CD4-positive, alpha-beta T cell treated with Interferon alpha-2 for 1 hour (primary cell): ENCODE results near the gene TMEM183A.
"Not testable (repeated sequence)": the region's sequence is repeated elsewhere in the genome, so short reads cannot be mapped to it uniquely, and the experiment has no call there.

Source experiments
- DNase-seq, 2 donors: peaks; one replicate each; pipeline ENCODE4 v3.0.0-alpha.2; 2020 to 2022

Gene TMEM183A

DNA sequence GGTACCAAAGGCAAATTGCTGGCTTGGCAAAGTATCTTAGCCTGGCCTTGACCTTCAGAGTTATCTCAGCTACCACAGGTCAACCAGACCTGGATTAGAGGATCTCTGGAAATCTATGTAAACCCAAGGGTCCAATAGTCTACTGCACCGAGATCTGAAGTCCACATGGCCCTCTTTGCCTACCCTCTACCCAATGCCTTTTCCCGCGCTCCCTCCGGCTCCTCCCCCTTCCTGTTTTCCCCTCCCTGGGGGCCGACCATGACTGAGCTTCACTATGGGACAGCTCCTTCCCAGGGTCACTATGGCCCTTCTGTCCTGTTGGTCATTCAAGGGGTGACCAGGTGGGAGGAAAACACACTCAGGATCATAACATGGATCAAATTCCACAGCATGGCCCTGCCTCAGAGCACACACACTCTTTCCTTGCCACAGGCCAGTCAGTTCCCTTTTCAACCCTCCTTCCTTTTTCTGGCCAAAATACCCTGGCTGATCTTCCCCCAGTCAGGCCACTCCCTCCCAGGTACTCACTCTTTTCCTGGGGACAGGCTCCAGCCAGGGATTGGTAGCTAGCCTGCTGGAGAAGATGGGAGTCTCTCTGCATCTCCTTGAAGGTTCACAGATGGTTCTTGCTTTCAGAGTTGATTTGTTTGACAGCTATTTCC, 19.1 kb upstream of the TMEM183A start:
- no peak for DNase-seq

- no peak for DNase-seq
Measured at GRCh38 chr1:202989879-202990278, 17.3 kb upstream of the TMEM183A start.

- no peak for DNase-seq
Measured at GRCh38 chr1:202991112-202991511, 16.1 kb upstream of the TMEM183A start.

DNA sequence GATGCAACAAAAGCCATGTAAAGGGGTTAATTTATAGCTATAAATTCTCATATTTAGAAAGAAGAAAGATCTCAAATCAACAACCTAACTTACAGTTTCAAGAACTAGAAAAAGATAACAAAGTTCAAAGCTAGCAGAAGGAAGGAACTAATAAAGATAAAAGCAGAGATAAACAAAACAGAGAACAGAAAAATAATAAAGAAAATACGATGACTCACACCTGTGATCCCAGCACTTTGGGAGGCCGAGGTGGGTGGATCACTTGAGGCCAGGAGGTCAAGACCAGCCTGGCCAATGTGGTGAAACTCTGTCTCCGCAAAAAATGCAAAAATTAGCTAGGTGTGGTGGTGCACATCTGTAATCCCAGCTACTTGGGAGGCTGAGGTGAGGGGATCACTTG, 12.4 kb upstream of the TMEM183A start:
- no peak for DNase-seq

GRCh38 chr1:202998836-202999750, 8.1 kb upstream of the TMEM183A start:
- peak; percentile 58 to 77 for DNase-seq

- DNase-seq, result no peak
Measured at GRCh38 chr1:203000217-203000944, 6.8 kb upstream of the TMEM183A start.

DNA sequence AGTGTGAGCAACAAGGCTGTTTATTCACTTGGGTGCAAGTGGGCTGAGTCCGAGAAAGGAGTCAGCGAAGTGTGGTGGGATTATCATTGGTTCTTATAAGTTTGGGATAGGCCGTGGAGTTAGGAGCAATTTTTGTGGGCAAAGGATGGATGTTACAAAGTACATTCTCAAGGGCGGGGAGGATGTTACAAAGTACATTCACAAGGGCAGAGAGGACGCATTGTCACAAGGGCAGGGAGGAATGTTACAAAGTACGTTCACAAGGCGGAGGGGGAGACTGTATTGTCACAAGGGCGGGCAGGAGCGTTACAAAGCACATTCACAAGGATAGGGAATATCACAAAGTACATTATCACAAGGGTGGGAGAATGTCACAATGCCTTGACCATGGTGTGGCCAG, 5.2 kb upstream of the TMEM183A start:
- no peak for DNase-seq

DNA sequence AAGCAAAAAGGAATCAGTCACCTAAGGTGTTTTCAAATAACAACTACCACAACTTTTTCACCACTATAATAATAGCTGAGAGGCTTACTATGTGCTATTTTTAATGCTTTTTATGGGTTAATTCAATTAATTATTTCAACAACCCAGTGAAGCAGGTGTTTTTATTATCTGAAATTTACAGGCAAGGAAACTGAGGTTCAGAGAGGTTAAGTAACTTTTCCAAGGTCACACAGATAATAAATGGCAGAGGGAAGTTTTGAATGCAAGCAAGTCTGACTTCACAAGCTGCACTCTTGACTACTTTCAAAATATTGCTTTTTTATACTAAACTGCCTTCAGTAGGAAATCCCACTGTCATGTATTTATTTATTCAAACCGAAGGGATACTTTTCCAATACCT, 4.2 kb upstream of the TMEM183A start:
- DNase-seq, result no peak

GRCh38 chr1:203005395-203006142, 1.6 kb upstream of the TMEM183A start:
- not testable (repeated sequence) for DNase-seq

DNA sequence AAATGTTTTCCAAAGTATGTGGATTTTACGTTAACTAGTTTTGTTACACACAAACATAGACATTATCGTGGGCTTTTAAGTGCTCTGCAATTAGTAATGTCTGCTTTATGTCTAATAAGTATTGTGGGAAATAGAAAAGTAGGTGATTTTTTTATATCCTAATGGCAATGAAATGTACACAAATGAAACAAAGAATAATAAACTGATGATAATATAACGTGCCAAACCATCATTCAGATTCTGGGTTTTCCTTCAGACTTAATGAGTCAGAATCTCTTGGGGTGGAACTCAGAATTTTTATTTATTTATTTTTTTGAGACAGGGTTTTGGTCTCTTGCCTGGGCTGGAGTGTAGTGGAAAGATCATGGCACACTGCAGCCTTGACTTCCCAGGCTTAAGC, 2.0 kb downstream of the TMEM183A start:
- no peak for DNase-seq

GRCh38 chr1:203011582-203011981, 4.4 kb downstream of the TMEM183A start:
- no peak for DNase-seq

GRCh38 chr1:203017061-203017460, 9.9 kb downstream of the TMEM183A start:
- no peak for DNase-seq

- DNase-seq, result no peak
Measured at GRCh38 chr1:203017692-203018091, 10.5 kb downstream of the TMEM183A start.

DNA sequence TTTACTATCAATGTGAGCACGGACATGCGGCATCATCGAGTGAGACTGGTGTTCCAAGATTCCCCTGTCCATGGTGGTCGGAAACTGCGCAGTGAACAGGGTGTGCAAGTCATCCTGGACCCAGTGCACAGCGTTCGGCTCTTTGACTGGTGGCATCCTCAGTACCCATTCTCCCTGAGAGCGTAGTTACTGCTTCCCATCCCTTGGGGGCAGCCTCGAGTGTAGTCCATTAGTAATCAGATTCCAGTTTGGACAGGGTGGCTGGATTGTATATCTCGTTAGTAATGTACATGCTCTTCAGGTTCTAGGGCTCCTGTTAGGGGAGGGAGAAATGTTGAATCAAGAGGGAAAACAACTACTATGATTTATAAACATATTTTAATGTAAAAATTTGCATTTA, 15.7 kb downstream of the TMEM183A start:
- not testable (repeated sequence) for DNase-seq

DNA sequence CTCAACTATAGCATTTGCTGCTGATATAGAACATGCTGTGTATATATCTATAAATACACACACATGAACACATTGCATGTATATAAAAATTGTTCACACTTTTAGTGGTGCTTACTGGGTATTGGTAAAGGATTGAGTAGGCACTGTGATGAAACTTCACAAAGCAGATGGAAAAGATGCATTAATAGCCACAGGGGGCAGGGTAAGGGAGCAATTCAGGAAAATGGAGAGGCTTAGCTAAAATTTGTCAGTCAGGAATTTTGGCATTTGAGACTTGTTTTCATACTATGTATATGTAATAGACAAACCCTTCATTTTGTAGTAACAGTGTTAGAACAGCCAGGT, 18.5 kb downstream of the TMEM183A start:
- no peak for DNase-seq

- DNase-seq, result peak; percentile 86 to 92
Measured at GRCh38 chr1:203026031-203026665, 19.0 kb downstream of the TMEM183A start, which contains the start of gene PPFIA4. Gene PPFIA4 (plus strand): TSS chr1:203026491. CDS start chr1:203039009, 12,518 bp downstream.

DNA sequence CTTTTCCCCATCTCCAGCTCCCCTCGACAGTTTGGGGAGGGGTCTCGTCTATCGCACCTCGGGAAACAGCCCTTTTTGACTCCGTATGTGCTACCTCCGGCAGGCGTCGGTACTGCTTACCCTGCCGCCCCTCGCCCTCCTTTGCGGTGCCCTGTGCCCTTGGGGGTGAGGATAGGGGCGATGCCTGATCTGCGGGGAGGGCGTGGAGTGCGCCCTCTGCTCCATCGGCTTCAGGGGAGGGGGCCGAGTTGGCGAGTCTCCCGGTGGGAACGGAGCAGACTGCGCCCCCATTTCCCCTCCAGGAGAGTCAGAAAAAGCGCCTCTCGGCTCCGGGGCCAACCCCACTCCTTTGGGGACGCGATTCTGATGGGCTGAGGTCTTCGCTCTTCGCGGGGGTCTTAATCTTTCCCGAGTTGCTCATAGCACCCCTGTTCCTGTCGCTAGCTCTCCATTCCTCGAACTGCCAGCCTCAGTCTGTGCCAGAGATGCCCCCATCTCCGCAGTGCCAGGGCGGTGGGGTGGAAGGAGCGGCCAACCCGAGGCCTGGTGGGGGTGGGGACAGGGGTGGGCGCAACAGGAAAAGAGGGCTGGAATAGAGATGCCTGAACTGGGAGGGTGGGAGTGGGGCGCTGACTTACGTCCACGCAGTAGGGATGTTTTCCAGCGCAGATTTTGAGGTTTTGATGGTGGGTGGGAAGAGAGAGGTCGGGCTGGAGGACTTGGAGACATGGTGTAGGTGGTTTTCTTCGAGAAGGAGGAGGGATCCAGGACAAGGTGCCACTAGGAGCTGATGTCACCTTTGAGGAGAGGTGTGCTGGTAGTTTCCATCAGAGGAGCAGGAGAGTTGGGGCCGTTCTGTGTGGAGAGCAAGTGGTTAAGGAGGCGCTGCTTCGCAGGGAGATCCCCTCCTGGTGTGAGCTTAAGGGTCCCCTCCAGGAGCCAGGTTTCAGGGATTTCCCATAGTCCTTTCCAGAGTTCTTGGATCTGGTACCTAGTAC, 19.8 kb downstream of the TMEM183A start:
- DNase-seq, result no peak

GRCh38 chr1:203028067-203028783, 21.1 kb downstream of the TMEM183A start:
- no peak for DNase-seq

DNA sequence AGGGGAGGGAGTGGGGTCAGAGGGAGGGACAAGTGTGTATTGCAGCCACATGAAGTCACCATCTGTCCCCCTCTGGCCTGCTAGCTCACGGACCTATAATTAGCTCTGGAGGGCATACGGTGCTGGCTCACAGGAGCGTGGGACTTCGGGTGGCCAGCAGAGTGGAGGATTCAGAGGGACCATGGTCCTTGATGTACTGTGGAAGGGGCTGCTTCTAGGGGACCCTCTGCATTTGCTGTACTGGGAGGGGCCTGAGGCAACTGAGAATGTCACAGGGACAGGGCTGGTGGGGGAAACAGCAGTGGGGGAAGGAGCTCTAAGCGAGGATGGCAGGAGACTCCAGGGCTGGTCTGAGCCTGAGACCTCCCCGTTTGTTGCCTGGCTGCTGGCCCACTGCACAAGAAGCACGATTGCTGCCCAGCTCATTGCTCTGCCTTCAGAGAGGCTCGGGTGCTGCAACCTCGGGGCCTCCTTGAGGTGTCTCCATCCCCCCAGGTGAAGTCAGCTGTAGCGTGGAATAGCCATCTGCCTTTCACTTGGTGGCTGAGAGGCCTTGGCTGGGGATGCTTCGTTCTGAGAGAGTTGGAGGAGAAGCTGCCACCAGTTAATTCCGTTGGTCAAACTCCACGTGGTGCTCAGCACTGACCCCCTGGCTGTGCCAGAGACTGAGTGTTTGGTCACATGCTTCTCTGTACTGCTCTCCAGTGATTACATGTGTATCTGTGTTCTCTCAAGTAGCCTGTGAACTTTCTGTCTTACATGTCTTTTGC, 21.8 kb downstream of the TMEM183A start:
- no peak for DNase-seq
